GM18909 (cell line): ENCODE data around the gene ANAPC15.
"Not testable (repeated sequence)": the region's sequence is repeated elsewhere in the genome, so short reads cannot be mapped to it uniquely, and the experiment has no call there.

Experiments used
- ATAC-seq: cut with Tn5 transposase; IDR thresholded peaks from one replicate; pipeline ENCODE4 v1.9.1; 2021; ENCODE audit warnings: mild to moderate bottlenecking; ENCODE audit not compliant: unreplicated experiment, poor library complexity

The ANAPC15 gene

DNA sequence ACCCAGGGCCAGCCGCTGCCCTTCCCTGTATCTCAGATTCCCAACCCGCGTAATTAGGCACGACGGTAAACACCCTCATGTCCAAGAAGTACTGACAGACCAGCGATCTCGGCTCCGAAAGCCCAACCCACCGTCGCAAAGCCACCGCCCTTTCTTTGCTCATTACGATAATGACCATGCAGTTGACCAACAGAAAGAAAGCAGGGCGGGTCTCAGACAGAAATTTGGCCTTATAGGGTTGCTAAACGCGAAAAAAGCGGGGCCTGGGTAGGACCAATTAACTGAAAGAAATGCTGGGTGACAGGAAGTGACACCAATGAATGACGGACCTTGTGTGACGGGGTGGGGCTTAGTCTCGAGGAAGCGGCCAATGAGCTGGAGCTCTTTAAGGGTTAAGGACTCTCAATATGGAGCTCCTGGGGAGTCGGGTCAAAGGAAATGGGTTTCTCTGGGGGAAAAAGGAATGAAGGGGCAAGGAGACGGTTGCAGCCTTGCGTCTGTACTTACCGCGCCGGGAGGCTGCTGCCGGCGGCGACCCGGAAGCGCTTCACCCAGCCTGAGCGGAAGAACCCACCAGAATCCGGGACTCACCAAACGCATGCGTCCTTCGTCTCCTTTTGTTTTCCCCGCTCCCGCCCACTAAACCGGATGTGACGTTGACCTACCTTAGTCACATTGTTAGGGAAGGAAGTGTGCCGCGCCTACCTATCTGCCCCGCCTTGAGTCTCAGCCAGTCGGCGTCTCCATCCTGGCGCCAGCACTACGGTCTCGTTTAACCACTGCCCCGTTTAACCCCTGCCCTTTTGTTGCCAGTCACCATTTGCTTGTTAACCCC, at the start of gene ANAPC15:
ANAPC15 (minus strand) TSS at position 553 of the 835 bp plus-strand sequence. CDS start 1,419 bp downstream, outside the sequence.
- ATAC-seq = peak; percentile 89

DNA sequence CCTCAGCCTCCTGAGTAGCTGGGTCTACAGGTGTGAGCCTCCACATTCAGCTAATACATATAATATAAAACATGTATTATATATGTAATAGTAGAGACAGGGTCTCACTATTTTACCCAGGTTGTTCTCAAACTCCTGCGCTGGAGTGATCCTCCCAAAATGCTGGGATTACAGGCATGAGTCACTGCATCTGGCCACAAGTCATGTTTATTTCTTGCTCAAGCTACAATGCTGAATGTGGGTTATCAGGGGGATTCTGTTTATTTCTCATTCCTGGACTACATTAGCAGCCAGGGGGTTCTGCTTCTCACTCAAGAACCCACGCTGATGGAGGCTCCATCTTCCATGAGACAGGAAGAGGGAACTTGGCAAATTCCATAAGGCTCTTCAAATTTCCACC, 47.8 kb upstream of the ANAPC15 start:
- no peak for ATAC-seq

DNA sequence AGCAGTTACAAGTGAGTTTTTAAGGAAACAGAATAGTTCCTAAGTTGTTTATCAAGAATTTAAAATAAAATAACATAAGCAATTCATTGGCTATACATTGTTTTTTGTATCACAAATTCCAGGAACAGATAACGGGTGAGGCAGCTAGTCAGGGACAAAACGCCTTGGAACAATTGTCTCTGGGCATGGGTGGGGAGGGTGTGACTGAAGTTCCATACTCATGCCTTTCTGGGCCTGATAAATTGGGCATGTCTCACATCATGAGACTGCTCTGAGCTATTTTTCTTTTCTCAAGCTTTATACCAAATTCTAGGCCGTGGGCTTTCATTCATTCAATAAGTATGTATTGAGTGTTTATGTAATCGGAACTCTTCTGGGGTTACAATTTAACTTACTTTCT, 44.6 kb upstream of the ANAPC15 start:
- ATAC-seq = no peak

DNA sequence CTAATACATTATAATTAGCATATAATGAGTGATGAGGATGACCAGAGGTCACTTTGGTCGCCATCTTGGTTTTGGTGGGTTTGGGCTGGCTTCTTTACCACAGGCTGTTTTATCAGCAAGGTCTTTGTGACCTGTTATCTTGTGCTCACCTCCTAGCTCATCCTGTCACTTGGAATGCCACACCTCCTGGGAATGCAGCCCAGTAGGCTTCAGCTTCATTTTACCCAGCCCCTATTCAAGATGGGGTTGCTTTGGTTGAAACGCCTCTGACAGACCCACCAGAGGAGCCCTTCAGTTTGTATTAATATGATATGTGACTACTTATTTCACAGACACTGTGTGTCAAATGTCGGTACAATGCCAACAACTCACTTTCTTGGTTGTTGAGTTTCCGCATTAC, 43.3 kb upstream of the ANAPC15 start:
- ATAC-seq = no peak

DNA sequence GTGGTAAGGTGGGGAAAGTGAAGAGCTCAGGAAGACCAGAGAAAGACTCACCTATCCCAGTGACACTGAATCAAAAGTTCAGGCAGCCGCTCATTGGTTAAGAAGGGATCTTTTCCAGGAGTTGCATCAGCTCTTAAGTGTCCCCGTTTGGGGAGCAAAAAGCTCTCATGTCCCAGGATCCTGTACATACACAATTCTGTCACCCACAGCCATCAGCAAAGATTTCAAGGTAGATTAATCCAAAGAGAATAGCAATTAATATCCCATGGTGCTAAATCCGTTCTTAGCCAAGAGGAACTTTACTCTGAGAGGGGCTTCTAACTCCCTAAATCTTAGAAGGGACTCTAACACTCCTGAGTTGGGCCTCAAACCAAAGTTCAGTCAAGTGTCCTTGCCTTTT, 42.3 kb upstream of the ANAPC15 start:
- ATAC-seq = no peak

DNA sequence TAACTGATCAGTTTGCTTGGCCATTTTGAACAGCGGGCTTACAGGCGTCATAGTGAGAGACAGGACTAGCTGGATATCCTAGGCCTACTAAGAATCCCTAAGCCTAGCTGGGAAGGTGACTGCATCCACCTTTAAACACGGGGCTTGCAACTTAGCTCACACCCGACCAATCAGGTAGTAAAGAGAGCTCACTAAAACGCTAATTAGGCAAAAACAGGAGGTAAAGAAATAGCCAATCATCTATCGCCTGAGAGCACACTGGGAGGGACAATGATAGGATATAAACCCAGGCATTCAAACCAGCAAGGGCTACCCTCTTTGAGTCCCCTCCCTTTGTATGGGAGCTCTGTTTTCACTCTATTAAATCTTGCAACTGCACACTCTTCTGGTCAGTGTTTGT, 41.4 kb upstream of the ANAPC15 start:
- ATAC-seq = not testable (repeated sequence)

DNA sequence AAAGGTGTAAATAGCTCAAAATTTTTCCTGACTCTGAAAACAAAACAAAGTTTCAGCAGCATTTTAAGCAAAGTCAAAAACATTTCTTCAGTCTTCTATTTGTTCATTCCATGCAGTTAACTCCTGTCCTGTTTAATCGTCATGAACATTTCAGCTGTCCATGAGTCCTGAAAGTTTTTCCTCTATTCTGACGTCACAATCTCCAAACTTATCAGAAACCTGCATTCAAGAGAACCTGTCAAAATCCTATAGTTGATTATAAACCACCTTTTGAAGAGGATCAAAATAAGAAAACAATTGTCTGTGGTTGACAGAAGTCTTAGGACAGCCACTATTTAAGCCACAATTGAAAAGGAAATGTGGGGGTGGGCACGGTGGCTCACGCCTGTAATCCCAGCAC, 38.4 kb upstream of the ANAPC15 start:
- ATAC-seq = no peak

DNA sequence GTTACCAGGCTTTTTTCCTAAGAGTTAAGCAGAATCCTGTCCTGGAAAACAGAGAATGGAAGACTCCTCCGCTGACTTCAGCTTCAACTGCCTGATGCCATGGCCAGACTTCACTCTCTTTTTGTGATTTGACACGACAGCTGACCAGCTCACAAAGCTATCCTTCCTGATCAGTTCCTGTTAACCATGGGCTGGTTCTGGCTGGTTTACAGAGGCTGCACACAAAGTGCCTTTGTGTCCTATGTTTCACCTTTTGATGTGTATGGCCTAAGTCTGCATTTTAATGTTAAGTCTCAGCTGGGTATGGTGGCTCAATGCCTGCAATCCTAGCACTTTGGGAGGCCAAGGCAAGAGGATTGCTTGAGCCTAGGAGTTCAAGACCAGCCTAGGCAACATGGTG, 34.1 kb upstream of the ANAPC15 start:
- no peak for ATAC-seq

DNA sequence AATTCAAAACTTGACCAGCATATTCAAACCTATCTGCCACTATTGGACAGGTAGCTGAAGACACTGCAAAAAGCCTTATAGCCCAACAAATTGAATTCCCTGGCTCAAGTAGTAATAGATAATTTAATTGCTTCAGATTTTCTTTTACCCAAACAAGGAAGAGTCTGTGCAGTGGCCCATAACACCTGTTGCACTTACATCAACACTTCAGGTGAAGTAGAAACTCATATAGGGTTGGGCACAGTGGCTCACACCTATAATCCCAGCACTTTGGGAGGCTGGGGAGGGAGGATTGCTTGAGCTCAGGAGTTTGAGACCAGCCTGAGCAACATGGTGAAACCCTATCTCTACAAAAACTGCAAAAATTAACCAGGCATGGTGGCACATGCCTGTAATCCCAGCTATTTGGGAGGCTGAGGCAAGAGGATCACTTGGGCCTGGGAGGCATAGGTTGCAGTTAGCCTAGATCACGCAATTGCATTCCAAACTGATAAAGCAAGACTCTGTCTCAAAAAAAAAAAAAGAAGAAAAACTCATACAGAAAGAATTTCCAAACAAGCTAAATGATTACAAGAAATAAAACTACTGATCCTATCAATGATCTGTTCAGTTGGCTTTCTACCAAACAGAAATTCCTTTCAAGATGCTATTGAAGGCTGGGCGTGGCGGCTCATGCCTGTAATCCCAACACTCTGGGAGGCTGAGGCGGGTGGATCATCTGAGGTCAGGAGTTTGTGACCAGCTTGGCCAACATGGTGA, 32.5 kb upstream of the ANAPC15 start:
- ATAC-seq = no peak

DNA sequence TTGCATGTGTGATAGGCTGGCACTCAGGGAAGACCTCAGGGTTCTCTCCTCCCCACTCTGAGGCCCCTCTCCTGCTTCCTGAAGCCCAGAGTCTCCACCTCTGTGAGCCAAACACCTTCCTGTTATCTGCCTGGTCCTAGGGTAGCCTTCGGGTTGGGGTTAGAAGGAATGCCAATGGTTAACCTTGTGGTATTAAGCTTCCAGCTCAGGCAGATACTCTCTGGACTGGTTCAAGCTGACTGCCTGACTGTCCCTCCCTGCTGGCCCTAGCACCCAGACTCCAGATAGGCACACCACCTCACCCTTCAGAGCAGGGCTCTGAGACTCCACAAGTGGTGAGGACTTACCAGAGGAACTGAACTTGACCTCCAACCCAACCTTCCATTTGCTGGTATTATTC, 30.0 kb upstream of the ANAPC15 start:
- not testable (repeated sequence) for ATAC-seq

DNA sequence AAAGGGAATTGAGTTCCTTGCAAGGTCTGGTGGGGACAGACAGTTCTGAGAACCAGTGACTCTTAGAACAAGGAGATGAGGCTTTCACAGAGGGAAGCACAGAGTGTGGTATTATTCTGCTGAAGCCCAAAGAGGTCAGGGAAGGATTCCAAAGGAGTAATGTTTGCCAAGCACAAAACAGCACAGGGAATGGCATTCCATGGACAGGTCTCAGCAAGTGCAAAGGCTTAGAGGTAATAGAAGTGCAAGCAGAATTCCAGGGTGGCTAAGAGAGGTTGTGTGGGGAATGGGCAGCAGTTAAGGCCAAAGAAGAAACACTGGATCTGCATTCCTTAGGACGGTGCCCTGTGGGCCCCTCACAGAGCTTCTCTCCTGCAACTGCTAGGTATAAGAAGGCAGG, 29.6 kb upstream of the ANAPC15 start:
- not testable (repeated sequence) for ATAC-seq

DNA sequence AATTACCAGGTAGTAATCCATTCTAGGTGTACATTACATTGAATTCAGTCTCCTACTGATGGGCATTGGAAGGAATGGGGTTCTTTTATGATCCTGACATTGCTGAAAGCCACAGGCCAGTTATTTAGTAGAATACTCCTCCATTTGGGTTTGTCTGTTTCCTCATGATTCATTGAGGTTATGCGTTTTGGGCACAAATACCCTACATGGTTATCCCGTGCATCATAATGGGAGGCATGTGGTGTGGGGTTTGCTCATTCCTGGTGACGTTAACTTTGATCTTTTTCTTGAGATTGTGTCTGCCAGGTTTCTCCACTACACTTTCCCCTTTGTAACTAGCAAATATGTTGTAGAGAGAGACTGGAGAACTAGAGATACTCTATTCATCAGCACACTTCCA, 28.6 kb upstream of the ANAPC15 start:
- no peak for ATAC-seq

DNA sequence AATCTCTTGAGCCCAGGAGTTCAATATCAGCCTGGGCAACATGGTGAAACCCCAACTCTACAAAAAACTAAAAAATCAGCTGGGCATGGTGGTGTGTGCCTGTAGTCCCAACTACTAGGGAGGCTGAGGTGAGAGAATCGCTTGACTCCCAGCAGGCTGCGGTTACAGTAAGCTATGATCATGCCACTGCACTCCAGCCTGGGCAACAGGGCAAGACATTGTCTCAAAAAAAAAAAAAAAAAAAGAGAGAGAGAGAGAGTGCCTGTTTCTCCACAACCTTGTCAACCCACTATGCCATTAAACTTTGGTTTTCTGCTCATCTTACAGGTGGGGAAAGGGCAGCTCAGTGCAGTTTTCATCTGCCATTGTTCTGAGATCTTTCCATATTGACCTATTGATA, 28.2 kb upstream of the ANAPC15 start:
- no peak for ATAC-seq

DNA sequence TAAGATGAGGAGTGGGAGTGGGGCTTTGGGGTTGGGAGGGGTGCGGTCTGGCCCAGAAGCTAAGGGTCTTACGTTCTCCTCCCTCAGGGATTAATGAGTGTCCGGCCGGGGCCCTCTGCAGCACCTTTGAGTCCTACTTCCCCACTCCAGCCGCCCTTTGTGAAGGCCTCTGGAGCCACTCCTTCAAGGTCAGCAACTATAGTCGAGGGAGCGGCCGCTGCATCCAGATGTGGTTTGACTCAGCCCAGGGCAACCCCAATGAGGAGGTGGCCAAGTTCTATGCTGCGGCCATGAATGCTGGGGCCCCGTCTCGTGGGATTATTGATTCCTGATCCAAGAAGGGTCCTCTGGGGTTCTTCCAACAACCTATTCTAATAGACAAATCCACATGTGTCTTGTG, 27.0 kb upstream of the ANAPC15 start:
- no peak for ATAC-seq

DNA sequence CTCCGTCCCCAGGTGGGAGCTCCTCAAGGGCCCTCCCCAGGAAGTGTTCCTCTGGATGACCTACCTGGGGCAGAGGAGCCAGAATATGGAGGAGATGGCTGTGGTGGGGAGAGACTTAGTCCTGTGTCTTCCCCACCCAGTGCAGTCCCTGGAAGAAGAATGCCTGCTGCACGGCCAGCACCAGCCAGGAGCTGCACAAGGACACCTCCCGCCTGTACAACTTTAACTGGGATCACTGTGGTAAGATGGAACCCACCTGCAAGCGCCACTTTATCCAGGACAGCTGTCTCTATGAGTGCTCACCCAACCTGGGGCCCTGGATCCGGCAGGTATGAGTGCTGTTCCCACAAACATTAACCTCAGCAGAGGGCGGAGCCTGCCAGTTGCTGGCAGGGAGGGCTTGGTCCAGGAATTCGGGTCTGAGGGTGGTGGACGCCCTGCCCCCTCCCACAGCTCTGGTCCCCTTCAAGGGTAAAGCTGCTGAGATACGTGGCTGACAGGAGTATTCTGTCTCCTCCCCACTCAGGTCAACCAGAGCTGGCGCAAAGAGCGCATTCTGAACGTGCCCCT, 26.4 kb upstream of the ANAPC15 start:
- ATAC-seq = no peak

DNA sequence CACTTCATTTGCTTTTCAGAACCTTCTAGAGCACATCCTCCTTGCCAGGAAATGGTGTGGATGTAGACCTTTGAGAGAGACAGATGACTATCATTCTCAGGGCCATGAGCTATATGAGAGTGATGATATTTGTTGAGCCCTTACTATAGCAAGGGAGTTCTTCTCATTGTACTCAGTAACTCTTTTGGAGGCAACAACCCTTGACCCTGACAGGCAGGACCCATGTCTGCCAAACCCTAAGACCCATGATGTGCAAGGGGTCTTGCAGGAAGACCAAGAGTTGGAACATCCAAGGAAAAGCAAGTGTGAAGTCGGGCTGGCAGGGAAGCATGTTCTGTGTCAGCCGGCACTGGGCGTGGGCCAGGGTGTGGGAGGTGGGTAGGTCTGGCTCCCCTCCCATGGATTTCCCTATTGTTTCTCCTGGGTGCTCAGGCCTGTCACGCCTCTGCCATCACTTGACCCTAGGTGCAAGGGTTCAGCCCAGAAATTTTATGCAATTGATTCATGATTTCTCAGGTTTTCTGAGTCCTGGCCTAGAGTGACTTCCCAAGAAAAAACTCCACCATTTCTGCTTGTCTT, 24.3 kb upstream of the ANAPC15 start:
- ATAC-seq = no peak

DNA sequence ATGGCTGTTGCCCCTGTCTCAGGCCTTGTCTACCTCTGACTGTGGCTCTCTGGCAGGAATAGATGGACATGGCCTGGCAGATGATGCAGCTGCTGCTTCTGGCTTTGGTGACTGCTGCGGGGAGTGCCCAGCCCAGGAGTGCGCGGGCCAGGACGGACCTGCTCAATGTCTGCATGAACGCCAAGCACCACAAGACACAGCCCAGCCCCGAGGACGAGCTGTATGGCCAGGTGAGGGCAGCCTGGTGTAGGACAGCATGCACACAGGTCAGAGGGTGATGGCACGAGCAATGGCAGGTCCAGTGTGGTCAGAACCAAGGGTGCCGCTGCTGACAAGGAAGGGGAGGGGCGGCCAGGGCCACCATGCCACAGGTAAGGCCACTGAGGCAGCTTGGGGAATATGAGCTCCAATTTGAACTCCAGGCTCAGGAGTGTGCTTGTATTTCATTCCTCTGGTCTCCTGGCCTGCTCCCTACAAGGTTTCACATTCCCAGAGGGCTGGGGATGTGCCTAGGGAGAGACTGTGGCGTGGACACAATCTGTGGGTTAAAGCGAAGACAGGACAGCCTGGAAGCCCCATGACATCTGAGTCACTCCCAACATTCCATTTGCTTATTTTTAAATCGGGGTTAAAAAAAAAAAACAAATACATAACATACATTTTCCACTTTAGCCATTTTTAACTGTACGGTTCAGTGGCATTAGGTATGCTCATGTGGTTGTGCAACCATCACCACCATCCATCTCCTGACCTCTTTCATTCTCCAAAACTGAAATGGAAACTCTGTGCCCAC, 23.6 kb upstream of the ANAPC15 start:
- no peak for ATAC-seq

DNA sequence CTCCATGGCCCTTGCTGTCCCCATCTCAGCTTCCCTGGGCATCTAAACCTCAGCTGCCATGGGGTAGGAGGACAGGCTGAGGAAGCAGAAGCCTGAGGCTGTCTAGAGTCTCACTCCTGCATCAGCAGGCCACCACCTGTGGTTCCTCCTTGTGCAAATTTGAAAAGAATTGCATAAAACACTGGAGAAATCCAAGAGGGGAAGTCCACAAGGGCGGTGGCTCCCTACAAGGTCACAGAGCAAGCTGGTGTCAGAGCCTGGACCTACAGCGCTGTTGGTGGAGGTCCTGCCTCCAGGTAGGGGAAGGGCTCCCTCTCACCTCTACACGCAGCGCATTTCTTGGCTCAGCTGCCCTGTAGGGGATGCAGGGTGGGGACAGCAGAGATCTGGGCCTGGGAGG, 23.0 kb upstream of the ANAPC15 start, which contains the start of gene FOLR3:
FOLR3 (plus strand) TSS at position 253 of the 400 bp plus-strand sequence. CDS start 228 bp downstream, outside the sequence.
- not testable (repeated sequence) for ATAC-seq

DNA sequence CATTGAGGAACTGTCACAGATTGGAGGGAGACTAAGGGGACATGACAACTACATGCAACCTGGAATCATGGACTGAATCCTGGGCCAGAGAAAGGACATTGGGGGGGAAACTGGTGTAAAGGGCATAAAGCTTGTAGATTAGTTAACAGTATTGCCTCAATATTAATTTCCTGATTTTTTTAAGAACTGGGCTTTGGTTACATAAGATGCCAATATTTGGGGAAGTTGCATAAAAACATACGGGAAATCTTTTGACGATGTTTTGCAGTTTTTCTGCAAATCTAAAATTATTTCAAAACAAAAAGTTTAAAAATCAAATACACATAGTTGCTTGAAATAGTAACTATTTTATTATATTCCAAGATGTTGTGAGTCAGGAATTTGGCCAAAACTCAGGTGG, 20.2 kb upstream of the ANAPC15 start:
- no peak for ATAC-seq

DNA sequence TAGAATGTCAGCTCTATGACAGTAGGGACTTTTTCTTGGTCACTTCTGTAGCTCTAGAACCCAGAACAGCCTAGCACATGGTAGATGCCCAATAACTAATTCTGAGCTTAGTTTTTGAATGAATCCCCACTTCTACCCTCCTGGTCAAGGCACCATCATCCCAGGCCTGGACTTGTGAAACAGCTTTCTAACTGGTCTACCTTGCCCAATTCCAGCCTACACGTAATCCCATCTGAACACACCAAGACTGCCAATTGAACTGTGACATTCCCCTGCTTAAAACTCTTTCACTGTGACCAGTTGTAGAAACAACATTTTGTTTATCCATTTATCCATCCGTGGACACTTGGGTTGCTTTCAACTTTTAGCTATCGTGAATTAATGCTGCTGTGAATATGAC, 16.9 kb upstream of the ANAPC15 start:
- ATAC-seq = no peak
